ENCODE results near the gene FGFR3.

The FGFR3 gene

GRCh38 chr4:1785592-1785991 is 7.5 kb upstream of the FGFR3 start:
- Histone ChIP-seq H3K36me3 (ENCODE audit: control insufficient read depth, insufficient read depth, low read length) (no peaks in the 10 kb centered on the region), H3K9ac (ENCODE audit: low read length) (peak overlapping the region; percentile 43), H3K4me1 (ENCODE audit: control insufficient read depth, insufficient read depth, low read length) (peaks cover 14% of the 10 kb centered on the region), H3K27me3 (ENCODE audit: control insufficient read depth, insufficient read depth, low read length) (no peaks in the 10 kb centered on the region), H3K9me3 (ENCODE audit: control insufficient read depth, low read length) (no peaks in the 10 kb centered on the region), H3K4me3 (ENCODE audit: low read length) (no peak overlapping the region)

DNA sequence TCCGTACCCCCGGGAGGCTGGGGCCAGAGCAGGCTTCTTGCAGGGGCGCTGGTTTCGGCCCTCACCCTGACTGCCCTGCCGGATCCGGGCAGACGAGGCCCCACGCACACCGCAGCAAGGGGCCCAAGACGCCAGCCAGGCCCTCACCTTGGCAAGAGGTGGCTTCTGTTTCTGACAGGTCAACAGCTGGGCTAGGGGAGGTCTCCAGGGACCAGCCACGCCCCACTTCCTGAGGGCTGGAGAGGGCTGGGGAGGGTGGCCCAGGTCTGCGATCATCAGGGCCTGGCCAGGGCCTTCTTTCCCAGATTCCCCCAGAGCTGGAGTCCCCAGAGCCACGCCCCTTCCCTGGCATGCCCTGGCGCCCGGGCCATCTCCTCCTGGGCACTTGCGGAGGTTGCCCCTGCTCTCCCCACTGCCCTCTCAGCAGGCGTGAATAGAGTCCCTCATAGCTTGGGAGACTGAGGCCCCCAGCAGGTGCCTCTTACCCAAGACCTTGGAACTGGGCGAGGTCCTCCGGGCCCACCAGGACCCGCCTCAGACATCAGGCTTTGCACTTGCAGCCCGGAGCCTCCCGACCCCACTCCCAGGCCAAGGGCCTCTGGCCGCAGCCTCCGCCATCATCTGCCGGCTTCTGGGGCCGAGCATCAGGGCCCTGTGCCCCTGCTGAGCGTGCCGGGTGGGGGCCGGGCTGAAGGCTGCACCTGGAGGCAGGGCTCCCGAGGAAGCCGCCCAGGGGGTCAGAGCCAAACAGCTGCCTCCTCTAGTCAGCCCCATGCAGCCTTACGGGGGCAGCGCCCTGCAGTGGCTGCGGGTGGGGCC is 6.3 kb upstream of the FGFR3 start:
- Histone ChIP-seq H3K27me3 (ENCODE audit: control insufficient read depth, insufficient read depth, low read length) (no peaks in the 10 kb centered on the region), H3K9ac (ENCODE audit: low read length) (no peak overlapping the region), H3K4me1 (ENCODE audit: control insufficient read depth, insufficient read depth, low read length) (peaks cover 14% of the 10 kb centered on the region), H3K36me3 (ENCODE audit: control insufficient read depth, insufficient read depth, low read length) (no peaks in the 10 kb centered on the region), H3K9me3 (ENCODE audit: control insufficient read depth, low read length) (no peaks in the 10 kb centered on the region), H3K4me3 (ENCODE audit: low read length) (no peak overlapping the region)

DNA sequence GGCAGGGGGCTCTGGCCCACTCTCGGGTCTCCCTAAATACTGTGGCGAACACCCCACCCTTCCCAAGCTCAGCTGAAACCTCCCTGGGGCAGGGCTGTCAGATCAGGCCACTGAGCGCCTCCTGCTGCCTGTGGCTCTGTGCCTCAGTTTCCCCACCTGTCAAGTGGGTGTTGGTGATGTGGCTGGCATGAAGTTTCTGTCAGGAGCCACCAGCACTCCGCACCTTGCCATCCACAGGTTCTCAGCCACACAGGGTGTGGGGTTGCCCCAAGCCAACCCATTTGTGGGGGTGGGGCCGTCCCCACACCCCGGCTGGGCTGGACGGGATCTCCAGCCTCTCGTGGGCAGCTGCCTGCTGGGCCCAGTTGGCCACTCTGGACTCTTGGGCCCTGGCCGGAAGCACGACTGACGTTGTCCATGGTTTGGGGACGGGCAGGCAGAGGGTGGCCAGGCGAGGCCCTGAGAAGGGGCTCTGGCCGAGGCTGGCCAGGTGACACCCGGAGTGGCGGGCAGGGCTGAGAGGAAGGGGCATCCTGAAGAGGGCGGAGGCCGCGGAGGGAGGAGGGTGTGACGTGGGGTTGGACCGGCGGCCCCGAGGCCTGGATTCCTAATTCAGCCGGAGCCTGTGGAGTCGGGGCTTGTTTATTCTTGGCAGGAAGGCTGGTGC is 5.5 kb upstream of the FGFR3 start:
- Histone ChIP-seq H3K27me3 (ENCODE audit: control insufficient read depth, insufficient read depth, low read length) (peaks cover 1% of the 10 kb centered on the region), H3K9ac (ENCODE audit: low read length) (no peak overlapping the region), H3K4me3 (ENCODE audit: low read length) (no peak overlapping the region), H3K4me1 (ENCODE audit: control insufficient read depth, insufficient read depth, low read length) (peaks cover 14% of the 10 kb centered on the region), H3K9me3 (ENCODE audit: control insufficient read depth, low read length) (no peaks in the 10 kb centered on the region), H3K36me3 (ENCODE audit: control insufficient read depth, insufficient read depth, low read length) (no peaks in the 10 kb centered on the region)

GRCh38 chr4:1788254-1788973 is 4.7 kb upstream of the FGFR3 start:
- Histone ChIP-seq H3K9ac (ENCODE audit: low read length) (no peak overlapping the region), H3K4me1 (ENCODE audit: control insufficient read depth, insufficient read depth, low read length) (peaks cover 14% of the 10 kb centered on the region), H3K4me3 (ENCODE audit: low read length) (no peak overlapping the region), H3K27me3 (ENCODE audit: control insufficient read depth, insufficient read depth, low read length) (peaks cover 4% of the 10 kb centered on the region), H3K9me3 (ENCODE audit: control insufficient read depth, low read length) (no peaks in the 10 kb centered on the region), H3K36me3 (ENCODE audit: control insufficient read depth, insufficient read depth, low read length) (no peaks in the 10 kb centered on the region)

DNA sequence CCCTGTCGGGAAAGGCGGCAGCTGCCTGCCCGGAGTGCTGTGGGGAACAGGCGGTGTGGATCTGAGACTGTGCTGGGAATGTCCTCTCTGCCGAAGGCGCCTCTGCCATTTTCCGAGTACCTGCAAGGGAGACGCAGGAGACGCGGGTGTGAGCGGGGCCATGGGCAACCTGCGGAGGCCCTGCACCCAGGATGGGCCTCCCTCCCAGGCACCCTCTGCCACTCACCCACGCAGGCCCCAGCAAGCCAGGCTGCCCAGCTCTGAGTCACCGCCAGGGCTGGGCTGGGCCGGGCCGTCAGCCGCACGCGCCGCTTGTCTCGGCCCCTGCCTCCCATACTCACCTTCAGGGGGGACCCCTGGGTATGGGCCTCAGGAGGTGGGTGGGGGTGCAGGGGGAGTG is 3.5 kb upstream of the FGFR3 start:
- H3K4me3 ChIP-seq (ENCODE audit: low read length), result no peak overlapping the region
- H3K36me3 ChIP-seq (ENCODE audit: control insufficient read depth, insufficient read depth, low read length), result no peaks in the 10 kb centered on the region
- H3K9ac ChIP-seq (ENCODE audit: low read length), result no peak overlapping the region
- H3K4me1 ChIP-seq (ENCODE audit: control insufficient read depth, insufficient read depth, low read length), result peaks cover 13% of the 10 kb centered on the region
- no peaks in the 10 kb centered on the region for H3K9me3 ChIP-seq (ENCODE audit: control insufficient read depth, low read length)
- peaks cover 10% of the 10 kb centered on the region for H3K27me3 ChIP-seq (ENCODE audit: control insufficient read depth, insufficient read depth, low read length)

DNA sequence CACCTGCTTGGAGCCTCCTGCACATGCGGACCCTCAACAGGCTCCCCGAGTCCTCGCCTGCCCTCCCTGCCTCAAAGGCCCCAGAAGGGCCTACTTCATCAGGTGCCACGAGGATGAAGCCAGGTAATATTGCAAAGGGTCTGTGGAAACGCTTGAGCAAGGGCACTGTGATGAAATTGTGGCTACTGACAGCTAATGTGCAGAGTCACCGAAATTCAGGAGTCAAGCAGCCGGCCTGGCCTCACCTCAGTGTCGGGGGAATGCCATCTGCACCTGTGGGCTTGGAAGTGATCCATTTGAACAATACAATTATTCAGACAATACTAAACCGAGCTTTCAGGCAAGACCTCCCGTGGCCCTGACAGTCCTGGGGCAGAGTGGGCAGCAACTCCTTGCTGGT is 3.1 kb upstream of the FGFR3 start:
- H3K36me3 ChIP-seq (ENCODE audit: control insufficient read depth, insufficient read depth, low read length), result no peaks in the 10 kb centered on the region
- no peaks in the 10 kb centered on the region for H3K9me3 ChIP-seq (ENCODE audit: control insufficient read depth, low read length)
- H3K27me3 ChIP-seq (ENCODE audit: control insufficient read depth, insufficient read depth, low read length), result peaks cover 14% of the 10 kb centered on the region
- H3K4me1 ChIP-seq (ENCODE audit: control insufficient read depth, insufficient read depth, low read length), result peaks cover 8% of the 10 kb centered on the region
- H3K4me3 ChIP-seq (ENCODE audit: low read length), result no peak overlapping the region
- H3K9ac ChIP-seq (ENCODE audit: low read length), result no peak overlapping the region

DNA sequence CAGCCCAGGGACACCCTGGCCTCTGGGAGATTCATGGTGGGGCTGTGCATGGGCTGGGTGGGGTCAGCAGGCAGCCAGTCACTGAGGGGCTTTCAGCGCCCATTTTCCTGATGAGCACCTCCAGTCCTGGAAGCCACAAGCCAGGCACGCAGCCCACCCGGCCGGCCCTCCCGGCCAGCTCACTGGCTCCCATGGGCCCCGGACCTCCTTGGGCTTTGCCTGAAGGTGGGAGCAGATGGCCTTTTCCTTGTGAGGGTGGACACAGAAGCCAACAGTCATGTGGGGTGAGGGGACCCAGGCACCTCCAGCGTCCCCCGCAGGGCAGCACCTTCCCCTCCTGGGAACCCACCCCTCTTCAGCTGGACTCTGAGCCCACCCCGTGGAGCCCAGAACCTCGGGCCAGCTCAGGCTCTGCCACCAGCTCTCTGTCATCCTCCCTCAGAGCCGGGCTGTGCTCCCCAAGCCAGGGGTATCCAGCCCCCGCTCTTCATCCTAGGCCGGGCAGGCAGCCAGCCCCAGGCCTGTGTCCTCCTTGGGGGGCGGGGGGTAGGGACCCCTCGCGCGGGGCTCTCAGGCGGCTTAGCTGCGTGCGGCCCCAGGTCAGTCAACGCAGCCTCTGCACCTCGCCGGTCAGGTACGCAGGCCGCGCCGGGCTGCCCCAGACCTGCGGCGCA is 798 bp upstream of the FGFR3 start:
- peaks cover 27% of the 10 kb centered on the region for H3K27me3 ChIP-seq (ENCODE audit: control insufficient read depth, insufficient read depth, low read length)
- no peaks in the 10 kb centered on the region for H3K36me3 ChIP-seq (ENCODE audit: control insufficient read depth, insufficient read depth, low read length)
- H3K9ac ChIP-seq (ENCODE audit: low read length), result no peak overlapping the region
- no peak overlapping the region for H3K4me3 ChIP-seq (ENCODE audit: low read length)
- H3K9me3 ChIP-seq (ENCODE audit: control insufficient read depth, low read length), result no peaks in the 10 kb centered on the region
- peaks cover 16% of the 10 kb centered on the region for H3K4me1 ChIP-seq (ENCODE audit: control insufficient read depth, insufficient read depth, low read length)

GRCh38 chr4:1793496-1793840 is 375 bp downstream of the FGFR3 start:
- no peaks in the 10 kb centered on the region for H3K36me3 ChIP-seq (ENCODE audit: control insufficient read depth, insufficient read depth, low read length)
- H3K4me1 ChIP-seq (ENCODE audit: control insufficient read depth, insufficient read depth, low read length), result peaks cover 16% of the 10 kb centered on the region
- peaks cover 30% of the 10 kb centered on the region for H3K27me3 ChIP-seq (ENCODE audit: control insufficient read depth, insufficient read depth, low read length)
- H3K9me3 ChIP-seq (ENCODE audit: control insufficient read depth, low read length), result no peaks in the 10 kb centered on the region
- H3K4me3 ChIP-seq (ENCODE audit: low read length), result no peak overlapping the region
- no peak overlapping the region for H3K9ac ChIP-seq (ENCODE audit: low read length)

- Histone ChIP-seq H3K36me3 (ENCODE audit: control insufficient read depth, insufficient read depth, low read length) (no peaks in the 10 kb centered on the region), H3K4me1 (ENCODE audit: control insufficient read depth, insufficient read depth, low read length) (peaks cover 16% of the 10 kb centered on the region), H3K4me3 (ENCODE audit: low read length) (no peak overlapping the region), H3K9me3 (ENCODE audit: control insufficient read depth, low read length) (no peaks in the 10 kb centered on the region), H3K27me3 (ENCODE audit: control insufficient read depth, insufficient read depth, low read length) (peaks cover 30% of the 10 kb centered on the region), H3K9ac (ENCODE audit: low read length) (peak overlapping the region; percentile 50)
Measured at GRCh38 chr4:1793940-1794808, 1.1 kb downstream of the FGFR3 start.

GRCh38 chr4:1794809-1795298 is 1.8 kb downstream of the FGFR3 start:
- Histone ChIP-seq H3K9ac (ENCODE audit: low read length) (peak overlapping the region; percentile 50), H3K4me1 (ENCODE audit: control insufficient read depth, insufficient read depth, low read length) (peaks cover 16% of the 10 kb centered on the region), H3K27me3 (ENCODE audit: control insufficient read depth, insufficient read depth, low read length) (peaks cover 30% of the 10 kb centered on the region)

More at GRCh38 chr4:1794809-1795298, 1.8 kb downstream of the FGFR3 start:
- H3K9me3 ChIP-seq (ENCODE audit: control insufficient read depth, low read length), result no peaks in the 10 kb centered on the region
- H3K4me3 ChIP-seq (ENCODE audit: low read length), result no peak overlapping the region
- H3K36me3 ChIP-seq (ENCODE audit: control insufficient read depth, insufficient read depth, low read length), result no peaks in the 10 kb centered on the region

Data from mucosa of stomach (tissue), 1 donor.